ENCODE data around the gene ZNF57. TPM values are rescaled to one million over a fixed set of nuclear protein-coding genes. Genes with fewer than 3 reads are reported as not detected.

ZNF57 gene
- total and polyA plus RNA-seq, 9 of the 15 experiments (the other 6 are each of a cell fraction or from before 2014, with no cell fraction given) = 3.9 to 13.5 (median 7.8) TPM

GRCh38 chr19:2887391-2887914 lies 13.3 kb upstream of the ZNF57 start:
- Histone ChIP-seq H3K79me2 (ENCODE audit: control insufficient read depth, insufficient read depth, low read length) (no peaks in the 10 kb centered on the region), H3K36me3 (ENCODE audit: control insufficient read depth, insufficient read depth, low read length) (no peaks in the 10 kb centered on the region), H3K9ac (ENCODE audit: insufficient read depth in 1 of 2, low read depth in 2 of 2, low read length in 2 of 2) (no peak overlapping the region), H3K9me3 (replicated peaks; ENCODE audit: control insufficient read depth, insufficient read depth, low read depth, low read length) (peaks cover 3% of the 10 kb centered on the region; the same call in 1 of the 2 replicates), H3K4me2 (ENCODE audit: insufficient read depth, low read length) (peak overlapping the region; percentile 40), H2AFZ (ENCODE audit: low read depth, low read length) (peak overlapping the region; percentile 86), H3K27ac (ENCODE audit: extremely low read depth, low read depth, low read length) (no peak overlapping the region), H3K27me3 (ENCODE audit: control insufficient read depth in 2 of 2, insufficient read depth in 2 of 2, low read length in 2 of 2) (no peaks in the 10 kb centered on the region), H4K20me1 (replicated peaks; ENCODE audit: control insufficient read depth, insufficient read depth, low read length) (no peaks in the 10 kb centered on the region), H3K4me3 (no peak overlapping the region), H3K4me1 (replicated peaks in 1 of 2; ENCODE audit: control insufficient read depth in 2 of 2, insufficient read depth in 2 of 2, low read length in 2 of 2) (peaks cover 5 to 8% of the 10 kb centered on the region in 2 experiments; a peak in 2 of 5 replicates), H3K9me1 (ENCODE audit: control insufficient read depth, insufficient read depth, low read length) (no peaks in the 10 kb centered on the region)
- ChIA-PET CTCF (ENCODE audit: low intra/inter-chr PET ratio) (interaction anchor here (0.5 kb wide), 1 partner anchor 10 kb away, joined by 4 read pairs; no protein-coding TSS in a partner anchor), POLR2A (interaction anchor here (0.6 to 1.3 kb wide), 5 partner anchors 12 to 82 kb away, joined by 3 to 7 read pairs (median 3); partner anchors contain the start of genes ZNF555 and ZNF57)
- intact Hi-C loops (cut with micrococcal nuclease) (loop anchor here (1.0 kb wide), 1 partner anchor 63 kb away; no protein-coding TSS in a partner anchor), in situ Hi-C loops (cut with MboI) (no loop called here)
- 12% methylated on average over 9 of the region's 9 CpGs for WGBS (ENCODE audit: insufficient coverage, low coverage, missing lambda C conversion rate)
- FAIRE-seq = peak; percentile 92
- peak; percentile 46 to 71 (median 52) for DNase-seq (ENCODE audit: extremely low read depth in 1 of 4, low spot score in 3 of 4)
- ATAC-seq = peak; percentile 89
- BruUV-seq (replicated peaks) = no TSS peak
- no peak for TF ChIP-seq ZNF354B (CRISPR knock-in tag; IDR thresholded peaks at IDR 0.05)
- TF ChIP-seq SP1 (CRISPR knock-in tag; IDR thresholded peaks at IDR 0.05) = peak; percentile 51; the same call in 1 of the 2 replicates
- no peak for TF ChIP-seq PPARD (CRISPR knock-in tag; IDR thresholded peaks at IDR 0.05)
- no peak for TF ChIP-seq RBM39 (optimal IDR thresholded peaks at IDR 0.05; ENCODE audit: low read depth, low read length)
- TF ChIP-seq, protein P1, sequence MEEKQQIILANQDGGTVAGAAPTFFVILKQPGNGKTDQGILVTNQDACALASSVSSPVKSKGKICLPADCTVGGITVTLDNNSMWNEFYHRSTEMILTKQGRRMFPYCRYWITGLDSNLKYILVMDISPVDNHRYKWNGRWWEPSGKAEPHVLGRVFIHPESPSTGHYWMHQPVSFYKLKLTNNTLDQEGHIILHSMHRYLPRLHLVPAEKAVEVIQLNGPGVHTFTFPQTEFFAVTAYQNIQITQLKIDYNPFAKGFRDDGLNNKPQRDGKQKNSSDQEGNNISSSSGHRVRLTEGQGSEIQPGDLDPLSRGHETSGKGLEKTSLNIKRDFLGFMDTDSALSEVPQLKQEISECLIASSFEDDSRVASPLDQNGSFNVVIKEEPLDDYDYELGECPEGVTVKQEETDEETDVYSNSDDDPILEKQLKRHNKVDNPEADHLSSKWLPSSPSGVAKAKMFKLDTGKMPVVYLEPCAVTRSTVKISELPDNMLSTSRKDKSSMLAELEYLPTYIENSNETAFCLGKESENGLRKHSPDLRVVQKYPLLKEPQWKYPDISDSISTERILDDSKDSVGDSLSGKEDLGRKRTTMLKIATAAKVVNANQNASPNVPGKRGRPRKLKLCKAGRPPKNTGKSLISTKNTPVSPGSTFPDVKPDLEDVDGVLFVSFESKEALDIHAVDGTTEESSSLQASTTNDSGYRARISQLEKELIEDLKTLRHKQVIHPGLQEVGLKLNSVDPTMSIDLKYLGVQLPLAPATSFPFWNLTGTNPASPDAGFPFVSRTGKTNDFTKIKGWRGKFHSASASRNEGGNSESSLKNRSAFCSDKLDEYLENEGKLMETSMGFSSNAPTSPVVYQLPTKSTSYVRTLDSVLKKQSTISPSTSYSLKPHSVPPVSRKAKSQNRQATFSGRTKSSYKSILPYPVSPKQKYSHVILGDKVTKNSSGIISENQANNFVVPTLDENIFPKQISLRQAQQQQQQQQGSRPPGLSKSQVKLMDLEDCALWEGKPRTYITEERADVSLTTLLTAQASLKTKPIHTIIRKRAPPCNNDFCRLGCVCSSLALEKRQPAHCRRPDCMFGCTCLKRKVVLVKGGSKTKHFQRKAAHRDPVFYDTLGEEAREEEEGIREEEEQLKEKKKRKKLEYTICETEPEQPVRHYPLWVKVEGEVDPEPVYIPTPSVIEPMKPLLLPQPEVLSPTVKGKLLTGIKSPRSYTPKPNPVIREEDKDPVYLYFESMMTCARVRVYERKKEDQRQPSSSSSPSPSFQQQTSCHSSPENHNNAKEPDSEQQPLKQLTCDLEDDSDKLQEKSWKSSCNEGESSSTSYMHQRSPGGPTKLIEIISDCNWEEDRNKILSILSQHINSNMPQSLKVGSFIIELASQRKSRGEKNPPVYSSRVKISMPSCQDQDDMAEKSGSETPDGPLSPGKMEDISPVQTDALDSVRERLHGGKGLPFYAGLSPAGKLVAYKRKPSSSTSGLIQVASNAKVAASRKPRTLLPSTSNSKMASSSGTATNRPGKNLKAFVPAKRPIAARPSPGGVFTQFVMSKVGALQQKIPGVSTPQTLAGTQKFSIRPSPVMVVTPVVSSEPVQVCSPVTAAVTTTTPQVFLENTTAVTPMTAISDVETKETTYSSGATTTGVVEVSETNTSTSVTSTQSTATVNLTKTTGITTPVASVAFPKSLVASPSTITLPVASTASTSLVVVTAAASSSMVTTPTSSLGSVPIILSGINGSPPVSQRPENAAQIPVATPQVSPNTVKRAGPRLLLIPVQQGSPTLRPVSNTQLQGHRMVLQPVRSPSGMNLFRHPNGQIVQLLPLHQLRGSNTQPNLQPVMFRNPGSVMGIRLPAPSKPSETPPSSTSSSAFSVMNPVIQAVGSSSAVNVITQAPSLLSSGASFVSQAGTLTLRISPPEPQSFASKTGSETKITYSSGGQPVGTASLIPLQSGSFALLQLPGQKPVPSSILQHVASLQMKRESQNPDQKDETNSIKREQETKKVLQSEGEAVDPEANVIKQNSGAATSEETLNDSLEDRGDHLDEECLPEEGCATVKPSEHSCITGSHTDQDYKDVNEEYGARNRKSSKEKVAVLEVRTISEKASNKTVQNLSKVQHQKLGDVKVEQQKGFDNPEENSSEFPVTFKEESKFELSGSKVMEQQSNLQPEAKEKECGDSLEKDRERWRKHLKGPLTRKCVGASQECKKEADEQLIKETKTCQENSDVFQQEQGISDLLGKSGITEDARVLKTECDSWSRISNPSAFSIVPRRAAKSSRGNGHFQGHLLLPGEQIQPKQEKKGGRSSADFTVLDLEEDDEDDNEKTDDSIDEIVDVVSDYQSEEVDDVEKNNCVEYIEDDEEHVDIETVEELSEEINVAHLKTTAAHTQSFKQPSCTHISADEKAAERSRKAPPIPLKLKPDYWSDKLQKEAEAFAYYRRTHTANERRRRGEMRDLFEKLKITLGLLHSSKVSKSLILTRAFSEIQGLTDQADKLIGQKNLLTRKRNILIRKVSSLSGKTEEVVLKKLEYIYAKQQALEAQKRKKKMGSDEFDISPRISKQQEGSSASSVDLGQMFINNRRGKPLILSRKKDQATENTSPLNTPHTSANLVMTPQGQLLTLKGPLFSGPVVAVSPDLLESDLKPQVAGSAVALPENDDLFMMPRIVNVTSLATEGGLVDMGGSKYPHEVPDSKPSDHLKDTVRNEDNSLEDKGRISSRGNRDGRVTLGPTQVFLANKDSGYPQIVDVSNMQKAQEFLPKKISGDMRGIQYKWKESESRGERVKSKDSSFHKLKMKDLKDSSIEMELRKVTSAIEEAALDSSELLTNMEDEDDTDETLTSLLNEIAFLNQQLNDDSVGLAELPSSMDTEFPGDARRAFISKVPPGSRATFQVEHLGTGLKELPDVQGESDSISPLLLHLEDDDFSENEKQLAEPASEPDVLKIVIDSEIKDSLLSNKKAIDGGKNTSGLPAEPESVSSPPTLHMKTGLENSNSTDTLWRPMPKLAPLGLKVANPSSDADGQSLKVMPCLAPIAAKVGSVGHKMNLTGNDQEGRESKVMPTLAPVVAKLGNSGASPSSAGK (IDR thresholded peaks at IDR 0.05) = peak; percentile 95
- no peak for TF ChIP-seq FUS (optimal IDR thresholded peaks at IDR 0.05; ENCODE audit: low read depth, low read length)
- TF ChIP-seq BDP1 (IDR thresholded peaks at IDR 0.05; ENCODE audit: insufficient read depth, insufficient read length) = no peak
- peak; percentile 57 for TF ChIP-seq C11orf30 (IDR thresholded peaks at IDR 0.05; ENCODE audit: low read depth)
- no peak for TF ChIP-seq GTF2A2 (tag; IDR thresholded peaks at IDR 0.05)
- TF ChIP-seq MAFG (tag; conservative IDR thresholded peaks at IDR 0.05) = peak; percentile 52
- TF ChIP-seq HEY1 (CRISPR knock-in tag; IDR thresholded peaks at IDR 0.05; ENCODE audit: borderline replicate concordance) = no peak

Data from K562 (cell line).